ENCODE measurements around the gene MLYCD.

Gene MLYCD

GRCh38 chr16:83899978-83900377 lies 1.1 kb downstream of the MLYCD start:
- no peak for DNase-seq

- no peak for DNase-seq
Observed at GRCh38 chr16:83900571-83900970, 1.7 kb downstream of the MLYCD start.

GRCh38 chr16:83901101-83901500 lies 2.2 kb downstream of the MLYCD start:
- DNase-seq: no peak

GRCh38 chr16:83903751-83904150 lies 4.8 kb downstream of the MLYCD start:
- DNase-seq: peak; percentile 4

- no peak for DNase-seq
Observed at GRCh38 chr16:83906683-83907082, 7.8 kb downstream of the MLYCD start.

- no peak for DNase-seq
Observed at GRCh38 chr16:83907111-83907510, 8.2 kb downstream of the MLYCD start.

GRCh38 chr16:83907631-83908250 lies 8.8 kb downstream of the MLYCD start:
- no peak for DNase-seq

GRCh38 chr16:83908798-83909197 lies 9.9 kb downstream of the MLYCD start:
- DNase-seq: no peak

- DNase-seq: no peak
Observed at GRCh38 chr16:83911290-83911689, 12.4 kb downstream of the MLYCD start.

- no peak for DNase-seq
Observed at GRCh38 chr16:83912519-83913244, 13.8 kb downstream of the MLYCD start.

- no peak for DNase-seq
Observed at GRCh38 chr16:83913245-83913633, 14.3 kb downstream of the MLYCD start.

GRCh38 chr16:83914091-83914710 lies 15.3 kb downstream of the MLYCD start:
- DNase-seq: no peak

GRCh38 chr16:83915081-83915480 lies 16.2 kb downstream of the MLYCD start:
- no peak for DNase-seq

- DNase-seq: no peak
Observed at GRCh38 chr16:83915491-83915890, 16.6 kb downstream of the MLYCD start.

- no peak for DNase-seq
Observed at GRCh38 chr16:83917152-83918120, 18.5 kb downstream of the MLYCD start.

GRCh38 chr16:83920894-83921491 lies 22.1 kb downstream of the MLYCD start:
- DNase-seq: no peak

- no peak for DNase-seq
Observed at GRCh38 chr16:83923581-83924365, 24.9 kb downstream of the MLYCD start.

- no peak for DNase-seq
Observed at GRCh38 chr16:83924686-83925085, 25.8 kb downstream of the MLYCD start.

GRCh38 chr16:83925095-83925905 lies 26.4 kb downstream of the MLYCD start:
- no peak for DNase-seq

- no peak for DNase-seq
Observed at GRCh38 chr16:83925957-83926725, 27.2 kb downstream of the MLYCD start.

Measured in NCI-H1092 (cell line).